Fibroblast of the aortic adventitia (primary cell): ENCODE results near the gene ZNF536. TPM values are rescaled to one million over a fixed set of nuclear protein-coding genes. Genes with fewer than 3 reads are reported as not detected.

Experiments used
- DNase-seq: peaks from one replicate; pipeline ENCODE4 v3.0.0-alpha.2; 2010; ENCODE audit warnings: low read depth
- H3K4me3 ChIP-seq: 2 replicates; pipeline ENCODE4 v1.5.1; 2011; ENCODE audit warnings: low read depth, mild to moderate bottlenecking, control low read depth, low read length, moderate library complexity
- total RNA-seq: library from RNA; depleted of rRNA; stranded (reverse); fragments of >200 nt; gene quantifications from 2 replicates; pipeline ENCODE4 v1.2.3, GENCODE V29; 2012; ENCODE audit warnings: low replicate concordance
- TF ChIP-seq, protein P1 (sequence below): IDR thresholded peaks from 2 replicates; pipeline ENCODE4 v1.5.1; 2011; ENCODE audit warnings: mild to moderate bottlenecking, low read length, control low read depth, inconsistent platforms; ENCODE audit not compliant: insufficient read depth

Gene ZNF536
- total RNA-seq, 1 donor = 0.90 TPM

DNA sequence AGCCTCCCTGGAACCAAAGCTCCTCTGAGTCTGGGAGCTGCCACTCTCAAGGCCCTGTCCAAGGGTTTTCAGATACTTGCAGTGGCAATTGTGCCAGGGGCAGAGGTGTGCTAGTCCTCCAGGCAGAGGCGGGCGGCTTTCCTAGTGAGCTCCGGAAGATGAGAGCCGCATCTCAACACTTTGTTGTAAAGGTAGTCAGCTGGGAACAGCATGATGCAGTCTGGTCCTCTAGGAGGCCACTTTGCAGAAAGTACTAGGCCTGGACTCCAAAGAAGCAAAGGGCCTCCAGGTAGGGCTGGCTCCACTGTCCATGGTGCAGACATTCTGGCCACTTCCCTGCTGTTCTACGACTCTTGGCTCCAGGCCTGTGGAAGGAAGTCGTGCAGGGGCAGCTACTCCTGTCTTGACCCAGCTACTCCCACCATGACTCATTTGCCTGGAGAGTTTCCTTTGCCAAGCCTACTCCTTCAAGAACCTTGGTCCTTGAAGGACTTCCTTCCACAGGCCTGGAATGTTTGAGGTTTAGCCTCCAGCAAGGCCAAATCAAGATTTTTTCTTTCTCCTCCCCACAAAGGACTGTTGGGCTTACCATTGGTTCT is 9.9 kb upstream of the ZNF536 start:
- no peak for DNase-seq
- no peak overlapping the region for H3K4me3 ChIP-seq
- TF ChIP-seq, protein P1, sequence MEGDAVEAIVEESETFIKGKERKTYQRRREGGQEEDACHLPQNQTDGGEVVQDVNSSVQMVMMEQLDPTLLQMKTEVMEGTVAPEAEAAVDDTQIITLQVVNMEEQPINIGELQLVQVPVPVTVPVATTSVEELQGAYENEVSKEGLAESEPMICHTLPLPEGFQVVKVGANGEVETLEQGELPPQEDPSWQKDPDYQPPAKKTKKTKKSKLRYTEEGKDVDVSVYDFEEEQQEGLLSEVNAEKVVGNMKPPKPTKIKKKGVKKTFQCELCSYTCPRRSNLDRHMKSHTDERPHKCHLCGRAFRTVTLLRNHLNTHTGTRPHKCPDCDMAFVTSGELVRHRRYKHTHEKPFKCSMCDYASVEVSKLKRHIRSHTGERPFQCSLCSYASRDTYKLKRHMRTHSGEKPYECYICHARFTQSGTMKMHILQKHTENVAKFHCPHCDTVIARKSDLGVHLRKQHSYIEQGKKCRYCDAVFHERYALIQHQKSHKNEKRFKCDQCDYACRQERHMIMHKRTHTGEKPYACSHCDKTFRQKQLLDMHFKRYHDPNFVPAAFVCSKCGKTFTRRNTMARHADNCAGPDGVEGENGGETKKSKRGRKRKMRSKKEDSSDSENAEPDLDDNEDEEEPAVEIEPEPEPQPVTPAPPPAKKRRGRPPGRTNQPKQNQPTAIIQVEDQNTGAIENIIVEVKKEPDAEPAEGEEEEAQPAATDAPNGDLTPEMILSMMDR = no peak

DNA sequence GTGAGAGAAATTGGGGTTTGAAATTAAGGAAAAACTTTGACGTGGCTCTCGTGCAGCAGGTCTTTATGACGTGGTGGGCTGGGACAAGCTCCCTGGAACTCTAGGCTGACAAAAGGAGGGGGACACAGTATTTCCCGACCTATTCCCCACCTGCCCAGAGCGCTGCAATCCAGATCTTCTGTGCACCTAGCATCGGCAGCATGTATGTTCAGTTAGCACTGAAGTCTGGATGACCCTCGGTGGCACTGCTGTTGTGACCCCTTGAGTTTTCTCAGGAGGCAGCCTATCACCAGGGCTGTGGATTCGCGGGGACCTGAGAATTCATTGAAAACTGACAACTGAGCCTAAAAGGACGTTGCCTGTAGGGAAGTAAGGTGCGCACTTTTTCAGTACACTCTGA is 9.1 kb upstream of the ZNF536 start:
- H3K4me3 ChIP-seq = no peak overlapping the region
- TF ChIP-seq, protein P1 = no peak
- no peak for DNase-seq

- no peak overlapping the region for H3K4me3 ChIP-seq
- TF ChIP-seq, protein P1 = no peak
- DNase-seq = no peak
Observed at GRCh38 chr19:30364866-30365800, 7.1 kb upstream of the ZNF536 start.

DNA sequence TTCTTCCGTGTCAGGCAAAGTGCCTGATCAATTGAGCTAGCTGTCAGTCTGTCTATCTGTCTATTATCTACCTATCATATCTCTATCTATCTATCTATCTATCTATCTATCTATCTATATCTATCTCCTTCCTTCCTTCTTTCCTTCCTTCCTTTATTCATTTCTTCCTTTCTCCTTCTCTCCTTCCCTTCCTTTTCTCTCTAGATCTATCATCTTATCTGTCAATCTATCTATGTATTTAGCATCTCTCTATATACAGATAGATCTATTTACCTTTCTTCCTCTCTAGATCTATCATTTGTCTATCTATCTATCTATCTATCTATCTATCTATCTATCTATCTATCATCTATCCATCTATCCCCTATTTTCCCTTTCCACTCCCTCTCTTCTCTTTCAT is 5.9 kb upstream of the ZNF536 start:
- H3K4me3 ChIP-seq = no peak overlapping the region
- TF ChIP-seq, protein P1 = no peak
- DNase-seq = no peak

DNA sequence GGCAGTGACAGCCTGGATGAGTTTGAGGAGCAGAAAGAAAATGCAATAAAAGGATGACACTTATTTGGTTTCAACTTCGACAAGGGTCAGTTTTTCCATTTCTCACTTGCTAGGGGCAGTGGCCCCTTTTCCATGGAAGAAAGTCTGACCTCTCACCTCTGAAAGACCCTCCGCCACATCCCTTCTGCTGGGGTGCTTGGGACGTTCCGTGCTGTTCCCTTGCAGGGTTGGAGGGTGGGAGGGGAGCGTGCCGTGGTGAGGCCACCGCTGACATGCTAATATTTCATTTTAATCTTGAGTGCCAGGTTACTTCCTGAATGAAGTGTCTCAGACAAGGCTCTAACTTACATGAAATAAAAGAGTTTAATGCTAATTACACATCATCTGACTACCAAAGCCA is 5.2 kb upstream of the ZNF536 start:
- H3K4me3 ChIP-seq = no peak overlapping the region
- DNase-seq = no peak
- TF ChIP-seq, protein P1 = no peak

- TF ChIP-seq, protein P1 = no peak
- no peak overlapping the region for H3K4me3 ChIP-seq
- DNase-seq = no peak
Observed at GRCh38 chr19:30367421-30367820, 4.8 kb upstream of the ZNF536 start.
